Pulmonary artery endothelial cell (primary cell): Measurements from ENCODE around the gene DNAJC15. TPM values are rescaled to one million over a fixed set of nuclear protein-coding genes. Genes with fewer than 3 reads are reported as not detected.

Experiments
- DNase-seq: peaks from one replicate; pipeline ENCODE4 v3.0.0-alpha.2; 2011; ENCODE audit warnings: low read depth, low spot score
- total RNA-seq: library from RNA; depleted of rRNA; stranded (reverse); fragments of >200 nt; gene quantifications from 2 replicates; pipeline ENCODE4 v1.2.3, GENCODE V29; 2014

Gene DNAJC15
- total RNA-seq, 1 donor from 2014 or later = 27.2 TPM

DNA sequence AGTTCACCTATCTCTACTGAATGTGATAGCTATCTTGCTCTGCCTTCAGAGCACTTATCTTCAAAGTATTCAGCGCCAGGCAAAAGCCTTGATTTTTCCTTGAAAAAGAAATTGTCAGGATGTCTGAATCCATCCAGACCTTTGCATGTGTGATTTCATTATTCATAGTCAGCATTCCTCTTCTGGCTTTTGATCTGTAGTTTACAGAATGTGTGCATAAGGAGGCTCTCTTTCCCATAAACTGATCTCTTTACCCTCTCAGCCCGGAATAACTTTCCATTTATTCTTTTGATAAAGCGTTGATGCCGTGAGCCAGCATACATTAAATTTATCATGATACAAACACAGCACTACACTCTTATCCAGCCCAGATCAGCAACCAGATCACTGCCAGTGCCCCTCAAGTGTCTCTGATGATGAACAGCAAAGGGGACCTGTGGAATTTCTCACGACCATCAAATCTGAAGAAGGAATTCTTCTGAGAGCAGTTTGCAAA is 130.8 kb downstream of the DNAJC15 start:
- no peak for DNase-seq

DNA sequence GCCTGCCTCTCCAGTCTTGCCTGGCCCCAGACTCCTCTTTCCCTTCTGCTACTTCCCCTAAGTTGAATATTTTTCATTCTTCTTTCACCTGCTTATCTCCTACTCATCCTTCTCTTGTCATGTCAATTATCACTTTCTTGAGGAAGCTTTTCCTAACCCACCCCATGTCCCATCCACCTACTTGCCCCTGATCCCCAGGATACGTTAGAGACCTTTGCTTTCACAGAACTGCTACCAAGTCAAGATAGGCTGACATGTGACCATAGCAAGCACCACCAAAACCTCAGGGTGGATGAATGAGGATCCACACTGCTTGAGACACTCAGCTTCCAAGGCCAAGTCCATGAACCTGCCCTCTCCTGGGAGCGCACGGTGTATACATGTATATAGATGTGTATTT is 131.5 kb downstream of the DNAJC15 start:
- DNase-seq = no peak

DNA sequence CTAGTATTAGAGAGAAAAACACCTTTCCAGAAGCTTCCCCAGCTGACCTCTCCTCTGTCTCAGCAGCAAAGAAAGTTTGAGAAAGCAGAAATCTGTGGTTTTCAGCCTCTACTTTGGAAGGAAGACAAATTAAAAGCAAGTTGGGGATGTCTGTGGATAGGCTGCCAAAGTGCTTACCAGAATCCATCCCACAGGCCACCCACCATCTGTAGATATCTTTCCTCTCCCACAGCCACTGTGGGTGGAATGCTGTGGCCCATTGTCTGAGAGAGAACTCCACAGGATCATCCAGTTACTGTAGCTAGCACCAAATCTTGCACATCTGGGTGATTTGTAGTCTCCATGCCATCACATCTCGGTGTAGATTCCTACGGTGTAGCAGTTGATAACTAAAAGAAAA is 133.5 kb downstream of the DNAJC15 start:
- DNase-seq = no peak

DNA sequence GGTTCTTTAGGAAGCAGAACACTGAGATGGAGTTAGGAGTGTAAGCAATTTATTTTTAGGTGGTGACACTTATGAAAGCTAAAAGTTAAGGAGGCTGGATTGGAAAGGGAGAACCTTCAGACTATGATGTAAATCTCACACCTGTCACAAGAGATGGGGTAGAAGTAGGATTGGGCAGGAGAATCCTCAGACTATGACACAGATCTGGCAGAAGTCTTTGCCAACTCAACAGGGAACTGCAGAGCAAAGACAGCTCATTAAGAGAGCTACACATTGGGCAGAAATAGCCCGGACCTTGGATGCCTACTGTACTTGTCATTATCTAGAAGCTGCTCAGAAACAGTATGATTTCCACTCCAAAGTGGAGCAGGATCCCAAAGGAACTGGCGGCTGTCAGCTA is 134.4 kb downstream of the DNAJC15 start:
- DNase-seq = no peak

DNA sequence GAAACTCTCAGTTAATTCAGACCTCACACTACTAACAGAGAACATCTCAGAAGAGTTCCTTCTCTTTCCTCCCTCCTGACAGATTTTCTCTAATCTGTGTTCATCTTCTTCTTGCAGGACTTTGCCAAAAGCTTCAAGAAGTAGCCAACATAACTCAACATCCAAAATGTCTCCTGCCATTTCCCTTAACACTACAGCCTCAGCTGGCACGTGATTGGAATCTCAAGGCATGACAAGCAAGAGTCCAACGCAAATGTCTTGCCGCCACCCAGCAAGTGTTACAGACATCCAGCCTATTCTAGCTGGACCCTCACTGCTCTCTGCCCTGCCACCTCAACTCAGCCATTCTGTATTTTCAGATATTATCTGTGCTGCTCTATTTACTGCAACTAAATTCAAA is 135.1 kb downstream of the DNAJC15 start:
- no peak for DNase-seq

DNA sequence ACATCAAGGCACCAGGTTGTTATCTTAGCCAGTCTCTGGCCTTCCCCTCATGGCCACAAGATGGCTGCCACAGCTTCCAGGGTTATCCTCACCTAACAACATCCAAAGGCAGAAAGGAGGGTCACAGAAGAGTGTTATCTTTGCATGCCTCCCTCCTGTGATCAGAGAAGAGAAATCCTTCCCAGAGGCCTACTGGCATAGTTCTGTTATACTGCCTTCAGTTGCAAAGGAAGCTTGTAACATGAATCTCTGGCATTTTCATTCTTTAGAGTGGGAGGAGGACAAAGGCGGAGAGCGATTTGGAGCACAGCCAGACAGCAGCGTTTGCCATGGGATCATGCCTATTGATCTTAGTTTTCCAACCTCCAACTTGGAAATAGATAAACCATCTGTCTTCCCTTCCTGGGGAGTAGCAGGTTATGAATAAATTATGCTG is 135.7 kb downstream of the DNAJC15 start:
- DNase-seq = no peak

Other genes starting within 250 kb of the DNAJC15 start
- gene FAM216B, start 242.0 kb upstream of the DNAJC15 start, total RNA-seq = not detected in 2 replicates
- gene EPSTI1, start 31.3 kb upstream of the DNAJC15 start, total RNA-seq = 2.8 and 3.5 TPM in 2 replicates